Epithelial cell of esophagus (primary cell): ENCODE results near the gene GAST.
"Not testable (repeated sequence)": the region's sequence is repeated elsewhere in the genome, so short reads cannot be mapped to it uniquely, and the experiment has no call there.

Experiments
- DNase-seq: peaks from one replicate; pipeline ENCODE4 v3.0.0; 2010; ENCODE audit warnings: low read depth
- H3K4me3 ChIP-seq: 2 replicates; pipeline ENCODE4 v1.5.1; 2011; ENCODE audit warnings: mild to moderate bottlenecking, low read length, control low read depth
- TF ChIP-seq, protein P1 (sequence below): IDR thresholded peaks from 2 replicates; pipeline ENCODE4 v1.5.1; 2011; ENCODE audit warnings: low read depth, mild to moderate bottlenecking, low read length, control low read depth, inconsistent platforms; ENCODE audit not compliant: insufficient read depth; ENCODE audit errors: missing control alignments

Gene GAST

DNA sequence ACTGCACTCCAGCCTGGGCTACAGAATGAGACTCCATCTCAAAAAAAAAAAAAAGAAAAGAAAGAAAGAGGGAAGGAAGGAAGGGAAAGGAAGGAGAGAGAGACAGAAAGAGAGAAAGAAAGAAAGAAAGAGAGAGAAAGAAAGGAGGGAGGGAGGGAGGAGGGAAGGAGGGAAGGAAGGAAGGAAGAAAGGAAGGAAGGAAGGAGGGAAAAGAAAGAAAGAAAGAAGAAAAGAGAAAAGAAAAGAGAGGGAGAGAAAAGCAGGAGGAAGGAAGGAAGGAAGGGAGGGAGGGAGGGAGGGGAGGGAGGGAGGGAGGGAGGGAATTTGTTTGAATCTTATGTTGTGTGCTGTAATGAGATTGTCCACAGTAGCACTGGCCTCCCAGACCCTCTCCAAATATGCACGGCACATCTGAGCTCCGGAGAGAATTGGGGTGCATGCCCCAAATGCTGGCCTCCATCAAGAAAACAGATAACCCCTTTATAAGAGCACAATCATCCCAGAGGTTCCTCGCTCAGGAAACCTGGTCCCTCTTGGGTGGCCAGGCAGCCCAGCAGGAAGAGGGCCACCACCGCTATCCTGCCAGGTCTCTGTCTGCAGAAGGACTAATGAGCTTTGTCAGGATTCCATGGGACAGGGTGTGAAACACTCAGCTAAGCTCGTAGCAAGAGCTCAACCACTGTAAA, 32.2 kb upstream of the GAST start:
- no peak overlapping the region for H3K4me3 ChIP-seq
- TF ChIP-seq, protein P1, sequence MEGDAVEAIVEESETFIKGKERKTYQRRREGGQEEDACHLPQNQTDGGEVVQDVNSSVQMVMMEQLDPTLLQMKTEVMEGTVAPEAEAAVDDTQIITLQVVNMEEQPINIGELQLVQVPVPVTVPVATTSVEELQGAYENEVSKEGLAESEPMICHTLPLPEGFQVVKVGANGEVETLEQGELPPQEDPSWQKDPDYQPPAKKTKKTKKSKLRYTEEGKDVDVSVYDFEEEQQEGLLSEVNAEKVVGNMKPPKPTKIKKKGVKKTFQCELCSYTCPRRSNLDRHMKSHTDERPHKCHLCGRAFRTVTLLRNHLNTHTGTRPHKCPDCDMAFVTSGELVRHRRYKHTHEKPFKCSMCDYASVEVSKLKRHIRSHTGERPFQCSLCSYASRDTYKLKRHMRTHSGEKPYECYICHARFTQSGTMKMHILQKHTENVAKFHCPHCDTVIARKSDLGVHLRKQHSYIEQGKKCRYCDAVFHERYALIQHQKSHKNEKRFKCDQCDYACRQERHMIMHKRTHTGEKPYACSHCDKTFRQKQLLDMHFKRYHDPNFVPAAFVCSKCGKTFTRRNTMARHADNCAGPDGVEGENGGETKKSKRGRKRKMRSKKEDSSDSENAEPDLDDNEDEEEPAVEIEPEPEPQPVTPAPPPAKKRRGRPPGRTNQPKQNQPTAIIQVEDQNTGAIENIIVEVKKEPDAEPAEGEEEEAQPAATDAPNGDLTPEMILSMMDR: no peak
- no peak for DNase-seq

- no peak for DNase-seq
- TF ChIP-seq, protein P1: no peak
- no peak overlapping the region for H3K4me3 ChIP-seq
These were observed 31.6 kb upstream of the GAST start for GRCh38 chr17:41680426-41681040.

DNA sequence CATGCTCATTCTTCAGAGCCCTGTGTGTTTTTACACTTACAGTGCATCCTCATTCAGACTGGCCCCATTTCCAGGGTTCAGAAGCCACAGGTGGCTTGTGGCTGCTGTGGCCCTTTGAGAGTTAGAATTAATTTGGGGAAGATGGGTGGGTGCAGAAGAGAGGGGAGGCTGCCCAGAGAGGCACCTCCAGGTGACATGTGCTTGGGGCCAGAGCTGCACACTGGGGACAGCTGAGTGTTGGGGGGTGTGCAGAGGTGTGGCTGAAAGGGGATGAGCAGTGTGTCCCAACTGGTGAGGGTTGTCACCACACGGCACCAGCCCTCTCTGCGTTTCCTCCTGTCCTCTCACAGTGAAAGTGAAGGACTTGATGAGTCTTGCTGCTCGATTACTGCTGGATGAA, 30.4 kb upstream of the GAST start:
- no peak for DNase-seq
- TF ChIP-seq, protein P1: no peak
- H3K4me3 ChIP-seq: no peak overlapping the region

GRCh38 chr17:41682631-41683030, 29.5 kb upstream of the GAST start:
- TF ChIP-seq, protein P1: no peak
- no peak for DNase-seq
- no peak overlapping the region for H3K4me3 ChIP-seq

GRCh38 chr17:41683441-41684007, 28.6 kb upstream of the GAST start:
- no peak overlapping the region for H3K4me3 ChIP-seq

GRCh38 chr17:41684035-41684434, 28.1 kb upstream of the GAST start:
- DNase-seq: no peak
- H3K4me3 ChIP-seq: no peak overlapping the region
- TF ChIP-seq, protein P1: no peak

More at GRCh38 chr17:41683441-41684007, 28.6 kb upstream of the GAST start:
- DNase-seq: no peak
- TF ChIP-seq, protein P1: no peak

- not testable (repeated sequence) for H3K4me3 ChIP-seq, DNase-seq
These were observed 26.4 kb upstream of the GAST start for GRCh38 chr17:41685753-41686152.
